HG02981 (cell line): Measurements from ENCODE around the gene RPS4Y1.
A peak's percentile ranks its signal among the peaks of the same experiment; 100 is the strongest.

Experiments
- ATAC-seq: cut with Tn5 transposase; IDR thresholded peaks from one replicate; pipeline ENCODE4 v1.9.1; 2021; ENCODE audit warnings: mild to moderate bottlenecking, moderate library complexity; ENCODE audit not compliant: unreplicated experiment

Gene RPS4Y1

DNA sequence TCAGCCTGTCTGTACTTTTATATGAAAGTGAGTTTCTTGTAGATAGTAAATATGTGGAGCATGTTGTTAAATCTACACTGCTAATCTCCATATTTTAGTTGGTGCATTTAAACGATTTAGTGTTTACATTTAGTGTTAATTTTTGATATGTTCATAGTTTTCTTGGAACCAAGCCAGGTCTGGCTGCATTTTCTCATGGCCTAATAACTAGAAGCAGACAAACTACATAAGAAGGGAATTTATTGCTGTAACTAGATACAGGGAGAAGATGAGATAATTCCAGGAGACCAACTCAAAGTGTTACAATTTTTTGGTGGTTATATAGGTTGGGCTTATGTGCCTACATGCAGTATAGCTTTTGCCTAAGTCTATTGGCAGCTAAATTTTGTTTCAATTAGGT, 32.8 kb downstream of the RPS4Y1 start:
- ATAC-seq: no peak

GRCh38 chrY:2883561-2883960, 42.2 kb downstream of the RPS4Y1 start:
- no peak for ATAC-seq

- no peak for ATAC-seq
Observed at GRCh38 chrY:2885880-2886279, 44.5 kb downstream of the RPS4Y1 start.

DNA sequence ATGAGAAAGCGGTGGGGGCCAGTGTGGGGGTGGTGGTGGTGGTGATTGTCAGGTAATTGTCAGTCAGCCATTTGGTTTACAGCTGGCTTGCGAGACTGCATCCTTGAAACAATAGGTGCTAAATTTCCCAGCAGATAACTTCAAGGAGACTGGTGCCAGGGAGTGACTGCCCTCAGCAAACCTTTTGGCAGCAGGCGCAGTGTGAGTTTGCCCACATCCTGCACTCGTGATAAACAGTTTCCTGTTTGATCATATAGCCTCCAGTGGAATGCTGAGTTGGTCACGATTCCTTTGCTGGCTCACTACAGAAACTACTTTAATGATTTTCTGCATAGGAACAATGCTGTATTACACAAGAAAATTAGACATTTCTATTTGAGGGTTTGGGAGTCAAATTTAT, 46.0 kb downstream of the RPS4Y1 start:
- no peak for ATAC-seq

- peak; percentile 70 for ATAC-seq
Observed at GRCh38 chrY:2887955-2888354, 46.6 kb downstream of the RPS4Y1 start.

DNA sequence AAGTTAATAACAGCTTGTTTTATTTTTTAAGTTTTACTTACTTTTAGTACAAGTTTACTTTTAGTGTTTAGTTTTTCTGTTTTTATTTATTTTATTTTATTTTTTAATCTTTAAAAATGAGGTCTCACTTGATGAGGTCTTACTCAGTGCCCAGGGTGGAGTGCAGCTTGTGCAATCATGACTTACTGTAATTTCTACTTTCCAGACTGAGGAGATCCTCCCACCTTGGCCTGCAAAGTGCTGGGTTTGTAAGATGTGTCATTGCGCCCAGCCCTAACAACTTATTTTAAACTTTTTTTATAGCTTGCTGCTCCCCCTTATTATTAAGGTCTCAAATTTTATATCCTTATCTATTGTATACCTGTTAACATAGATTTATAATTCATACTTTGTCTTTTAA, 52.1 kb downstream of the RPS4Y1 start:
- ATAC-seq: no peak

DNA sequence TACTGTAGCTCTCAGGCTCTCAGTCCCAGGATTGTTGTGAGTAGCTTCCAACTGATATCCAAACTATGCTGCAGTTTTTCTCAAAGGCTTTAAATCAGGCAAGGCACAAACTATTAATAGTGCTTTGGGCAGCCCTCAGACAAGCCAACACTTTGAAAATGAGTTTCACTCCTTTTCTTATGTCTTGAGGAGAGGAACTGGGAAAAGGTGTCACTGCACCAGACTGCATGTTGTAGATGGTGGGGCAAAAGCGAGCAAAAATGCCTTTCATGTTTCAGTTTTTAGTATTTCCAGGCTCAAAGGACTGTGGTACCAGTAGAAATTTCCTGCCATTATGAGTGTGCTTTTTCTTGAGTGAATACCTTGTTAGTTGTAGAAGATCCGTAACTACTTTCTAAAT, 54.6 kb downstream of the RPS4Y1 start:
- ATAC-seq: no peak

GRCh38 chrY:2907356-2907755, 66.0 kb downstream of the RPS4Y1 start:
- ATAC-seq: no peak

- peak; percentile 63 for ATAC-seq
Observed at GRCh38 chrY:2913066-2913815, 71.8 kb downstream of the RPS4Y1 start.
